Measurements from ENCODE around the gene CD79A.
"Not testable (repeated sequence)": the region's sequence is repeated elsewhere in the genome, so short reads cannot be mapped to it uniquely, and the experiment has no call there.

CD79A gene

GRCh38 chr19:41863209-41863931 lies 13.7 kb upstream of the CD79A start:
- DNase-seq: no peak

- DNase-seq: no peak
Measured at GRCh38 chr19:41864374-41864773, 12.7 kb upstream of the CD79A start.

- DNase-seq: no peak
Measured at GRCh38 chr19:41866284-41866683, 10.8 kb upstream of the CD79A start.

GRCh38 chr19:41868120-41868988 lies 8.7 kb upstream of the CD79A start:
- DNase-seq: no peak

GRCh38 chr19:41868989-41869300 lies 8.1 kb upstream of the CD79A start:
- no peak for DNase-seq

GRCh38 chr19:41869374-41869955 lies 7.6 kb upstream of the CD79A start:
- DNase-seq: no peak

GRCh38 chr19:41870401-41870873 lies 6.6 kb upstream of the CD79A start:
- DNase-seq: peak; percentile 26

- DNase-seq: no peak
Measured at GRCh38 chr19:41871573-41872383, 5.3 kb upstream of the CD79A start.

- no peak for DNase-seq
Measured at GRCh38 chr19:41872384-41872774, 4.7 kb upstream of the CD79A start.

- peak; percentile 58 for DNase-seq
Measured at GRCh38 chr19:41872775-41873647, 4.1 kb upstream of the CD79A start.

- not testable (repeated sequence) for DNase-seq
Measured at GRCh38 chr19:41875973-41876372, 1.1 kb upstream of the CD79A start.

GRCh38 chr19:41877916-41878905 lies 1.1 kb downstream of the CD79A start:
- no peak for DNase-seq

- DNase-seq: no peak
Measured at GRCh38 chr19:41879080-41879479, 2.0 kb downstream of the CD79A start.

GRCh38 chr19:41879670-41880328 lies 2.7 kb downstream of the CD79A start:
- DNase-seq: no peak

- no peak for DNase-seq
Measured at GRCh38 chr19:41880329-41880708, 3.2 kb downstream of the CD79A start.

- DNase-seq: peak; percentile 23
Measured at GRCh38 chr19:41882568-41883462, 5.7 kb downstream of the CD79A start, which contains the start of gene ARHGEF1. Gene ARHGEF1 (plus strand): TSS chr19:41883184. CDS start chr19:41888083, 4,899 bp downstream.

- no peak for DNase-seq
Measured at GRCh38 chr19:41883463-41883820, 6.4 kb downstream of the CD79A start.

GRCh38 chr19:41883821-41884733 lies 7.0 kb downstream of the CD79A start:
- peak; percentile 96 for DNase-seq

Data from fibroblast of skin of right quadriceps (primary cell).